HEK293T (cell line): ENCODE results near the gene CA5A.
"Not testable (repeated sequence)": the region's sequence is repeated elsewhere in the genome, so short reads cannot be mapped to it uniquely, and the experiment has no call there.

ENCODE experiments used
- FOXA1 ChIP-seq: fragments of 450-650 bp; IDR thresholded peaks from 2 replicates; pipeline ENCODE4 v1.6.1; 2016; ENCODE audit warnings: mild to moderate bottlenecking
- FOXK2 ChIP-seq: fragments of 450-650 bp; IDR thresholded peaks from 2 replicates; pipeline ENCODE4 v1.6.1; 2016; ENCODE audit warnings: mild to moderate bottlenecking

- not testable (repeated sequence) for TF ChIP-seq FOXA1, FOXK2
Measured at GRCh38 chr16:87861300-87862099, 74.8 kb downstream of the CA5A start.
